ENCODE data around the gene CST8.

The CST8 gene

DNA sequence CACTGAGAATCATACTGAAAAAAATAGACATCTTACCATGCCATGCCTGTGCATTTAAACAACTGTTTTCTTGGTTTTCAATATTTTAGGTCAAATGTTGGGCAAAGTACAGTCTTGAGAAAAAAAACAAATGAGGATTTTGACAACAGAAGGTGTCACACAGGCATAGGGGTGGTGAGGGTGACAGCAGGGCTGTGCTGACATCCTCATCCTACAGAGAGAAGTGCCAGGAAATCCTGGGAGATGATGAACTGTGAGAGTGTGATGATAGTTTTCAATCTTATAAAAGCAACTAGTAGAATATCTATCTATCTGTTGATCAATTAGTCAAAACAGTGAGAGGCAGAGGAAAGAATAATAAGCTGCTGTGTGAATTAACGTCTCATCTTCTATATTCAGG lies 23.9 kb downstream of the CST8 start:
- DNase-seq (ENCODE audit: low read depth), result no peak
- no peak overlapping the region for H3K4me3 ChIP-seq (ENCODE audit: low read depth, low read length)

DNA sequence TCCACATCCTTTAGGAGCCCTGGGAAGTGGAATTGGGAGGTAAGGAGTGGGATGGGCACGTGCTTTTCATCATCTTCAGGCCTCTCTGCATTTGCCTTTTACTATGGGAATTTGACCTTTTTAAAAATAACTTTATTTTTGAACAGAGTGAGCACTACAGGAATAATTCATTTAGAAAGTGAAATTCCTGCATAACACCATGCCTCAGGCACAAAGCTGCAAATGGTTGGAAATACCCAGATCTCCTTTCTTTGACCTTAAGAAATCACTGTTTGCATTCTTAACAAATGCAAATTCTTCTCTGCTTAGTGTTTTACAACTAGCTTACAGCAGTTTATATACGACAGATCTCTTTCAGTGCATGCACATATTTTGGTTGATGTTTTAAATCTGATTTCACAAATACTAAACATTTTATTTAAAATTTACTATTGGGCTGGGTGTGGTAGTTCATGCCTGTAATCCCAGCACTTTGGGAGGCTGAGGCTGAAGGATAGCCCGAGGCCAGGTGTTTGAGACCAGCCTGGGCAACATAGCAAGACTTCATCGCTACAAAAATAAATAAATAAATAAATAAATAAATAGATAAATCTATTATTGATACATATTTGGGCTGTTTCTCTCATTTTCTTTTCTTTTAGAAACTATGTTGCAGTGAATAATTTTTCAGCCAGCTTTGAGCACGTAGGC lies 24.5 kb downstream of the CST8 start:
- DNase-seq (ENCODE audit: low read depth), result no peak
- no peak overlapping the region for H3K4me3 ChIP-seq (ENCODE audit: low read depth, low read length)

DNA sequence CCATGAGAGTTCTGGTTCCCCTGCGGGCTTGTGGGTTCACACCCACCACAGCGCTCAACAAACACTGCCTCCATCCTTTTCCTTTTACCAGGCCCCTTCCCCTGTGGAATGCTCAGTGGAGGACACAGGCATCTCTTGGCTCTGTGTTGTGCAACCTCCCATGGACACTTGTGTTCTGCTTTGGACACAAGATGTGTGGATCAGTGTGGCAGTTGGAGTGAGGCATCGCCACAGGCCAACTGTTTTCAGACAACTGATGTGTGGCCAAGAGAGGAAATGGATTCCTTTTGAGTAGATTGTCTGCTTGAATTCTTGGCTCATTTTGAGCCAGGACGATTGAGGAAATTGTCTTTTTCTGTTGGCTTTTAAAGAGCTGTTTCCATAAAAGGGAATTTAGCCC lies 26.8 kb downstream of the CST8 start:
- no peak for DNase-seq (ENCODE audit: low read depth)
- H3K4me3 ChIP-seq (ENCODE audit: low read depth, low read length), result no peak overlapping the region

DNA sequence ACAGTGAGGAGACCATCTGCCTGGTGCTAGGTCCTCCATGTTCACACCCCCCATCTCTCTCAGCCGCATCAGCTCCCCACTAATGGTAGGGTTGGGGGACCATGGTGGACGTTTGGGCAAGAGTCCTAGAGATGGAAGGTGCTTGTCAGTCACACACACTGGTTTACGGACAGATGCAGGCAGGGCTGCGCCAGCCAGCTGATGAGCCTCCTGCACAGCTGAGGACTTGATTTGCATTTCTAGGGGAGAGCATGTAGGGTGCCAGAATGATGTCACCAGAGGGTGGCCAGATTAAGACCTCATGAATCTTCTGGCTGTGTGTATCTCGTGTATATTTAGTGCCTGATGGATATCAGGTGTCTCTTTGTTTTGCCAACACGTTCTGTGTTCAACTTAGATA lies 28.6 kb downstream of the CST8 start:
- DNase-seq (ENCODE audit: low read depth), result no peak
- H3K4me3 ChIP-seq (ENCODE audit: low read depth, low read length), result no peak overlapping the region

DNA sequence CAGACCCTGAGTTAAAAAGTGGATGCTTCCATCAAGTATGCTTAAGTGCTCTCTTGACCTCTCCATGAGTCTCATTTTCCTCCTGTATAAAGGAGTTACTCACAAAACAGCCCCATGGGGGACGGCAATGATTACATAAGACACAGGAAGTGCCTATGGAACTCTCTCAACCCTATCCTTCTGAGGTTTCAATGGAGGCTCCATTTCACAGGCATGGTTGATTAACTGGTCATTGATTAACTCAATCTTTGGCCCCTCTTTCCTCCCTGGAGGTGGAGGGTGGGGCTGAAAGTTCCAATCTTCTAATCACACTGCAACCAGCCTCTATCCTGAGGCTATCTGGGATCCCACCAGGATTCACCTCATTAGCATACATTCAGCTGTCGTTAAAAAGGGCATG lies 29.3 kb downstream of the CST8 start:
- no peak overlapping the region for H3K4me3 ChIP-seq (ENCODE audit: low read depth, low read length)
- DNase-seq (ENCODE audit: low read depth), result no peak

DNA sequence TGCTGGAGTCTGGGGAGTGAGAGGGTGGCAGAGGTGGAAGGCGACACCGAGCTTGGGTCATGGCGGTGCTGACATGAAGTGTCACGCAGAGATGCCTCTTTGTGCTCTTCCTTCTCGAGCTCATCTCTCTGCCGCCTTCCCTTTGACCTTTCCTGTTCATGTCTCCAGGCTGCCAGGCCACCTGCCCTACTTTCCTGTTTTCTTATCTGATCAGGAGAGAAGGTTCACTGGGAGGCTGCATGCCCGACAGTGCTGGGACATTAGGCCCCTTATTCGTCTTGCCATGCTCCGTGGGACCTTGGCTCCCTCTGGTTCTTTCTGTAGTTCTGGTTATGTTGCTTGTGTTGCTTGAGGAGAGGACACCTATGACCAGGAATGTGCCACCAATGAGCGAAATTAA lies 33.2 kb downstream of the CST8 start:
- DNase-seq (ENCODE audit: low read depth), result no peak
- no peak overlapping the region for H3K4me3 ChIP-seq (ENCODE audit: low read depth, low read length)

DNA sequence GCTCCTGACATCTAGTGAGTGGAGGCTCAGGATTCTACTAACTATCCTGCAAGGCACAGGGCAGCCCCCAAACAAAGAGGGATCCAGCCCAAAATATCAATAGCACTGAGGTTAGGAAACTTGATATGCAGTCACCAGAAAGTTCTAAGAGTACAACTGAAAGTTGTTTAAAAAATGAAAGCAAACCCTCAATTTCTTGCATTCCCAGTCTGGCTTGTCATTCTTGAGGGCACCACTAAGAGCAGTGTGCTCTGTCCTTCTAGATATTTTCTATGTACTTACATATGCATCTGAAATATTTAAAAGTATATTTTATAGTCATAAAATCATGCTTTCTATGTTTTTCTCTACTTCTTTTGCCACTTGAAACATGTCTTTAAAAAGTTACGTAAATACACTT lies 35.9 kb downstream of the CST8 start:
- DNase-seq (ENCODE audit: low read depth), result no peak
- no peak overlapping the region for H3K4me3 ChIP-seq (ENCODE audit: low read depth, low read length)

DNA sequence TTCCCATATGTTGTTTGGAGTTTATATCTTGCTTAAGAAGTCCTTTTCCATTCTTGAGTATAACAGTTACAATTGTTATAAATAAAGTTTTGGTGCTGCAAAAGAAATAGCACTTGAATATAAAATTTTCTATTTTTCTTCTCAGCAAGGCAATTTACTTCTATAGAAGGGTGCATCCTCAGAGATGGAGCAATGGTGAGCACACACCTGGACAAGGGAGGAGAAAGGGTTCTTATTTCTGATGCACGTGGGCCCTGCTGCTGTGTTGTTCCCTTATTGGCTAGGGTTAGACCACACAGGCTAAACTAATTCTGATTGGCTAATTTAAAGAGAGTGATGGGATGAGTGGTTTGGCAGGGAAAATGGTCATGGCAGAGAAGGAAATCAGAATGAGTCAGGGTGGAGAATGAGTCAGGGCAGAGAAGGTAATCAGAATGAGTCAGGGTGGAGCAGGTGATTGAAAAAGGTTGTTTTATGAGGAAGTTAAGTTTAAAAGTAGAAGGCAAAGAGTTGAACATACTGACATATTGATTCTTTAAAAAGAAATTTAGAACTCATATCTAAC lies 38.0 kb downstream of the CST8 start:
- no peak overlapping the region for H3K4me3 ChIP-seq (ENCODE audit: low read depth, low read length)
- DNase-seq (ENCODE audit: low read depth), result no peak

DNA sequence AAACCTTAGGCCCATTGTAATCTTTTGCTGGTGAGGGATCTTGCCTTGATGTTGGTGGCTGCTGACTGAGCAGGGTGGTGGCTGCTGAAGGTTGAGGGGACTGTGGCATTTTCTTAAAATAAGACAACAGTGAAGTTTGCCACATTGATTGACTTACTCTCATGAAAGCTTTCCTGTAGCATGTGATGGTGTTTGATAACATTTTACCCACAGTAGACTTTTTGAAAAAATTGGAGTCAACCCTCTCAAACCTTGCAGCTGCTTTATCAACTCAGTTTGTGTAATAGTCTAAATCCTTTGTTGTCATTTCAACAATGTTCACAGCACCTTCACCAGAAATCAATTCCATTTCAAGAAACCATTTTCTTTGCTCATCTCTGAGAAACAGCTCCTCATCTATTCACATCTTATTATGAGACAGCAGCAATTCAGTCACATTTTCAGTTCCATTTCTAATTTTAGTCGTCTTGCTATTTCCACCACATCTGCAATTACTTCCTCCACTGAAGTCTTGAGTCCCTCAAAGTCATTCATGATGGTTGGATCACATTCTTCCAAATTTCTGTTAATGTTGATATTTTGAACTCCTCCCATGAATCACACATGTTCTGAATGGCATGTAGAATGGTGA lies 40.1 kb downstream of the CST8 start:
- no peak overlapping the region for H3K4me3 ChIP-seq (ENCODE audit: low read depth, low read length)
- no peak for DNase-seq (ENCODE audit: low read depth)

DNA sequence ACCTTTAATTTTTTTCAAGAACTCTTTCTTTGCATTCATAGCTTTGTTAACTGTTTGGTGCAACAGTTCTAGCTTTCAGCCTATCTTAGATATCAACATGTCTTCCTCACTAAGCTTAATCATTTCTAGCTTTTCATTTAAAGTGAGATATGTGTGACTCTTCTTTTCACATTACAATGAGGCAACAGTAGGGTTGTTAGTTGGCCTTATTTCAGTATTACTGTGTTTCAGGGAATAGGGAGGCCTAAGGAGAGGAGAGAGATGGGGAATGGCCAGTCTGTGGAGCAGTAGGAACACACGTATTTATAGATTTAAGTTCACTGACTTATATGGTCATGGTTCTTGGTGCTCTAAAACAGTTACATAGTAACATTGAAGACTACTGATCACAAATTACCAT lies 41.6 kb downstream of the CST8 start:
- H3K4me3 ChIP-seq (ENCODE audit: low read depth, low read length), result no peak overlapping the region
- no peak for DNase-seq (ENCODE audit: low read depth)

DNA sequence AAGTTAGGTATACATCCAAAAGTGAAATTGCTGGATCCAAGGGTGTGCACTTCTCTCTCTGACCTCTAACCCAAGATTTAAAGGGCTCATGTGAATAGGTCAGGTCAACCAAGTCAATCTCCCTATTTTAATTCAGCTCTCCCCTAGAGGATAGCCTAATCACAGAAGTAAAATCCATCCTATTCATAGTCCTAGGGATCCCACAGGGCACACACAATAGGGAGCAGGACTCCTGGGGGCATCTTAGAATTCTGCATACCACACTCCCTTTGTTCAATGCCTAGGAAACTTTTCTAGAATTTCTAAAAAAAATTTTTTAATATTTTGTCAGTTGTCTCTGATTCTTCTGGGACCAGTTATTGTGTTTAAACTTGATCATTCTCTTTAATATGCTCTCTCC lies 42.2 kb downstream of the CST8 start:
- DNase-seq (ENCODE audit: low read depth), result no peak
- no peak overlapping the region for H3K4me3 ChIP-seq (ENCODE audit: low read depth, low read length)

DNA sequence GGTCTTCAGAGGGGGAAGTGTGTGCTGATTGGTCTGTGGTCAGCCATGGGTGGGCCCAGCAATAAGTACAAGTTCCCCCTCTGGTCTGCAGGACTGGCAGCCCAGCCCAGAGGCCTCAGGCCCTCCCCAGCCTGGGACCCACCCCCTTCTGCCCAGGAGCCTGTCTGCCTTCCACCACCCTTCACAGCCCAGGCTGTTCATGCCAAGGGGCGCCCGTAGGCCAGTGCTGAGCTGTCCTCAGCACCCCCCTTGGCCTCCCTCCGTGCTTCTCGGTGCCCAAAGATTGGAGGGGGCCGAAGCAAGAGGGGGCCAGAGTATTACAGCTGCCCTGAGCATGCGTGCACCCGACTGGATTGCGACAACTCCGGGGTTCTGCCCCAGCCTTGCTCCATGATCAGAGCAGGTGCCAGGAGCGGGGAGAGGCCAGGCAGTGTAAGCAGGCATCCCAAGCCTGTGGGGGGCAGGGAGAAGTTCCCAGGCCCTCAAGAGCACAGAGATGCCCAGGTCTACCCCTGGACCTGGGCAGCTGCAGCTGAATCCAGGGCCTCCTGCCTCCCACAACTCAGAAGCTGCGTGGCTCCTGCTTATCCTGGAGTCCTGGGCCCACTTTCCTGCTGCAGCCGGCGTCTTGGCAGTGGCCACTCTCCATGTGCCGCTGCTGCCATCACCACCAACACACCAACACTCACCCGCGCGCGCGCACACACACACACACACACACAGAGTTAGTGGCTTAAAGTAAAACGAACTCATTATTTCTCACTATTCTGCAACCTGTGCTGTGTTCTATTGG lies 44.1 kb downstream of the CST8 start:
- DNase-seq (ENCODE audit: low read depth), result no peak
- H3K4me3 ChIP-seq (ENCODE audit: low read depth, low read length), result no peak overlapping the region

DNA sequence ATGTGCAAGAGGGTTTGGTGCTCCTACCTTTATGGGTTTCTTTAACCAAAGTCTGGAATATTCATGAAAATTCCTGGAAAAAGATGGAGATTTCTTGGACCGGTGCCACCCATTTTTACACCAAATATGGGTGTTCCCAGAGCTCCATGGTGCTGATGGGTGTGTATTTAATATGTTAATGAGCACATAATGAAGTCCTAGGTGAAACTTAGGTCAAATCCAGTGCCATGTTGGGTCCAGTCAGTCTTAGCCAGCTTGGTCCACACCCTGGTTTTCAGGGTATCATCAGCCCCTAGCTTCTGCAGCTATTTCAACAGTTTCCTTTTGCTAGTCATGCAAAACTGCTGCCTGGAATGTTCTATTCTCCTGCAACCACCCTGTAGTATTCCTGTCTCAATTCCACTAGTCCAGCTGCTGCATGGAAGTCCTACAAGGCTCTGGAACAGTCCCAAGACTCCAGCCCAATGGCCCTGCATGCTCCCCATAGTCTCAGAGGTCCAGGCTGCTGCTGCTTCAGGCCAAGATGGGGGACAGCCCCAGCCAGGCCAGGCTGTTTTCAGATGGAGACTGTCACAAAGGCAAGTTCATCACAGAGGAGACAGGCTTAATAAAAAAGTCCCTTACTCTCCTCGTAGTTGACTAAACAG lies 45.5 kb downstream of the CST8 start:
- DNase-seq (ENCODE audit: low read depth), result no peak
- H3K4me3 ChIP-seq (ENCODE audit: low read depth, low read length), result no peak overlapping the region

DNA sequence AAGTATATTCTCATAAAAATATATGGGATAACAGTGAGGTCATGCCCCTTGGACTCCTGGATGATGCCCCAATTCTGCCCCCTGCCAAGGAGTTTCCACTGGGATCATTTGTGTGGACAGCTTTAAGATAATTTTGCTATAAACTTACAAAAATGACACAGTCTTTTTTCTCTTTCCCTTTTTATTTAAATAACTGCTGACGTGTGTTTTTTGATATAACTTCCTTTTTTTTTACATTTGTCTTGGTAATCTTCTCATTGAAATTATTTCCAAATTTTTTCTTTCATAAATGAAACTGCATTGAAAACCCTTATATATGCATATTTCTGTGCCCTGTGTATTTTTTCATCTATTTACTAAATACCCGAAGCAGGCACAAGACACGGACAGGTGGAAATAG lies 46.1 kb downstream of the CST8 start:
- H3K4me3 ChIP-seq (ENCODE audit: low read depth, low read length), result no peak overlapping the region
- DNase-seq (ENCODE audit: low read depth), result no peak

DNA sequence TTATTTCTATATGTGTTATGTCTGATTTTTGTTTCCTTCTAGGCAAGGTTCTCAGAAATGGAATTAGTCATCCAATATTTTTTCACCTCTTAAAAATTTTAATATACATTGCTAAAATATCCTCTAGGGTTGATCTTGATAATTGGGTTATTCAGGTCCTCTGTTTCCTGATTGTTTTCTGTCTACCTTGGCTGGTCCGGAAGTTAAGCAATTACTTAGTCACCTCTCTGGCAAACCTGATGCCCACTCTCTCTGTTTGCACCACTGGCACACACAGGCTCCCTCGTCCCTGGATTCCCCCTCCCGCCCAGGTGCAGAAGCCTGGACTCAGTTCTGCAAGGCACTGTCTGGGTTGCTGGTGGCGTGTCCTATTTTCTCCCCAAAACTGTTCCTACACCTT lies 49.7 kb downstream of the CST8 start:
- DNase-seq (ENCODE audit: low read depth), result no peak
- no peak overlapping the region for H3K4me3 ChIP-seq (ENCODE audit: low read depth, low read length)

DNA sequence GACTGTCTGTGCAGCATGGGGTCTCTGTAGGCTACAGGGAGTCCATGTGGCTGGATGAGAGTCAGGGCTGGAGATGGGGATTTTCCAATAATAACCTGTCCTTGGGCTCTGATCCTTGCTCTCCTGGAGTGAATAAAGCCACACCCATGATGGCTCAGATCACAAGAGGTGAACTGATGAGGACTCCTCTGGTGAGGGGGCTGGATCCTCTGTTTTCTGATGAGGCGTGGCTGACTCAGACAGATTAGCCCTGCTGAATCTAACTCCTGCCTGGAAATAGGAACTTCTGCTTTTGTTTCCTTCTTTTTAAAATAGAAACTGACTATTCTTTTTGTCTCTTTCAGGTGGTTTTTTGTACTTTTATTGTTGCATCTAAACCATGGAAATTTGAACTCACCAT lies 50.4 kb downstream of the CST8 start:
- no peak for DNase-seq (ENCODE audit: low read depth)
- H3K4me3 ChIP-seq (ENCODE audit: low read depth, low read length), result no peak overlapping the region

DNA sequence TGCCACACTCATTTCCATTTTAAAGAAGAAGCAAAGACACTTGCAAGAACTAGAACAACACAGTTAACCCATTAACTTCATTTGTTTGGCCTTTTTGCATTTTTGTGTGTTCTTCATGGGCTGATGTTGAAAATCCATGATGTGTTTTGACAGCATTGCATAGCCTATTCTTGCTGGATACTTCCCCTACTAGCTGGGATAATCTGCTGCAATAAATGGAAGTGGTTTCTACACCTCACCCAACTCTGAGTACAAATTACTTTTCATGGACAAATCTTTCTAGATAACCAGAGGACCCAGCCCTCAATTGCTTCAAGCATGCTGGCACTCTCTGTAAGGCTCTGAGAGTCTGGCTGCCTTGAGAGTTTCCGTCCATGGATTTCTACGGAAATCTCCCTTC lies 50.9 kb downstream of the CST8 start:
- no peak overlapping the region for H3K4me3 ChIP-seq (ENCODE audit: low read depth, low read length)
- no peak for DNase-seq (ENCODE audit: low read depth)

DNA sequence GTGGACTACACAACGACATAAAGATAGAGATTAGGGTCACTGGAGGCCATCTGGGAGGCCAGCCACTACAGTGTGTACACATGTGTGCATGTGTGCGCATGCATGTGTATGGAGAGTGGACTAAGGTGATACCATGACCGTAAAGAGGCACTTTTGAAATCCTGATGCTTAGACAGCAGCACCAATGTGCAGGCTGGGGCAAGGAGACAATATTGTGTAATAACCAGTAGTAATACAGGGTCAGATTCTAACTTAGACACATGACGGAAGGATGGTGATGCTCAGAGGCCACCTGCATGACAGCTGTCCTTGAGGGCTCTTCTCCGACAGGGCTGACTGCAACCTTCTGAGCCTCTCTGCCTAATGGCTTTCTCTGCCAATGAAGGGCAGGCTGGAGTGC lies 51.9 kb downstream of the CST8 start:
- no peak for DNase-seq (ENCODE audit: low read depth)
- no peak overlapping the region for H3K4me3 ChIP-seq (ENCODE audit: low read depth, low read length)

DNA sequence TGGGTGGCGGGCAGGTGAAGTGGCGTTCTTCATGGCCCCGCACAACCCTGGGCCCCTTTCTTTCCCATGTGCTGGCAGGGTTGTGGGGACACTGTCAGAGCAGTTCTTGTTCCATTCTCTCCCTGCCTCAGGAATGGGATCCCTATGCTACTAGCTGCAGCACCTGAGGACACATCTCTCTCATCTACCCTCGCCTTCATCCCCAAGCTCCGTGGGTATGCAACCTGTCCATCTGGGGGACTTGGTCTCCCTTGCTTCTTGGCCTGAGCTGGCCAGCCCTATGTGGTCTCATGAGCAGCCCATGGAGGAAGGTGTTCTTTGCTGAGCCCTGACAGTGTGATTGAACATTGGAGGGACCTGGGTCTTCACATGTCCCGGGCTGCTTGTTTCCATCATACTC lies 53.2 kb downstream of the CST8 start:
- H3K4me3 ChIP-seq (ENCODE audit: low read depth, low read length), result no peak overlapping the region
- DNase-seq (ENCODE audit: low read depth), result no peak
